ENCODE measurements around the gene P2RY8.
"Not testable (repeated sequence)": the region's sequence is repeated elsewhere in the genome, so short reads cannot be mapped to it uniquely, and the experiment has no call there.

Gene P2RY8

DNA sequence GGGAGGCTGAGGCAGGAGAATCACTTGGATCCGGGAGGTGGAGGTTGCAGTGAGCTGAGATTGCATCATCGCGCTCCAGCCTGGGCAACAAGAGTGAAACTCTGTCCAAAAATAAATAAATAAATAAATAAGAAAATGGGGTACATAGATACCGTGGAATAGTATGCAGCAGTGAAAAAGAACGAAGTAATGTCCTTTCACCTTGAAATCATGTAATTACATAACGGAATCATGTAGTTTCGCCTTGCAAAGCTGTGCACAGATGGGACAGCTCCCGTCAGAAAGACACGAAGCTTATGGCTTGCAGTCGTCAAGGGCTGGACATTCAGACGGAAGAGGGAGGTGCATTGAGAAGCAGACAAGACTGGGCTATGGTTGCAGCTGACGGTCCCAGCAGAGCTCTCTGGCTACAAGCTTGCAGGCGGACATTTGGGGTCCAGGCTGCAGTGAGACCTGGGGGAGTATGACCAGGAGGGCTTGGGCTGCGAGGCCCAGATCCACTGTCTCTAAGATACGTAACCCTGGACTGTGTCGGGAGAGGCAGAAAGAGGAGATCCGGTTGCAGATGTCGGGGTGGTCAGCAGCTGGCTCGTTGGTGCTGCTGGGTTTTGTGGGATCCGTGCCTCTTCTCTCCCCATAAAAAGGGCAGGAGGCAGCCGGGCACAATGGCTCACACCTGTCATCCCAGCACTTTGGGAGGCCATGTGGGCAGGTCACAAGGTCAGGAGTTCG is 6.2 kb upstream of the P2RY8 start:
- no peak for DNase-seq

DNA sequence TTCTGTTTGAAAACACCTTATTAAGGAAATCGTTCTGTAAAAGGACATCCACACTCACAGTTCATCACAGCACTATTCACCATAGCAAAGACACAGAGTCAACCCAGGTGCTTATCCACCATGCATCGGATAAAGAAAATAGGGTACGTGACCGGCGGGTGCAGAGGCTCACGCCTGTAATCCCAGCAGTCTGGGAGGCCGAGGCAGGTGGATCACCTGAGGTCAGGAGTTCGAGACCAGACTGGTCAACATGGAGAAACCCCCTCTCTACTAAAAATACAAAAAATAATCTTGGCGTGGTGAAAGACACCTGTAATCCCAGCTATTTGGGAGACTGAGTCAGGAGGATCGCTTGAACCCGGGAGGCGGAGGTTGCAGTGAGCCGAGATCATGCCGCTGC is 2.2 kb upstream of the P2RY8 start:
- not testable (repeated sequence) for DNase-seq

DNA sequence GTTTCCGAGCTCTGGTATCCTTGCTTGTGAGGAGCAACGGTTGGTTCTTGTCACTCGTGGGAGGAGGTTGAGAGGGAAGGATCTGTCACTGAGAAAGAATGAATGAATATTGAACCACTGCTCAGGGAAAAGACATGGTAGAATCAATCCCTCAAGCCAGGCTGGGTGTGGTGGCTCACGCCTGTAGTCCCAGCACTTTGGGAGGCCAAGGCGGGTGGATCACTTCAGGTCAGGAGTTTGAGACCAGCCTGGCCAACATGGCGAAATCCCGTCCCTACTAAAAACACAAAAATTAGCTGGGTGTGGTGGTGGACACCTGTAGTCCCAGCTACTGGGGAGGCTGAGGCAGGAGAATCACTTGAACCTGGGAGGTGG is 718 bp upstream of the P2RY8 start:
- not testable (repeated sequence) for DNase-seq

DNA sequence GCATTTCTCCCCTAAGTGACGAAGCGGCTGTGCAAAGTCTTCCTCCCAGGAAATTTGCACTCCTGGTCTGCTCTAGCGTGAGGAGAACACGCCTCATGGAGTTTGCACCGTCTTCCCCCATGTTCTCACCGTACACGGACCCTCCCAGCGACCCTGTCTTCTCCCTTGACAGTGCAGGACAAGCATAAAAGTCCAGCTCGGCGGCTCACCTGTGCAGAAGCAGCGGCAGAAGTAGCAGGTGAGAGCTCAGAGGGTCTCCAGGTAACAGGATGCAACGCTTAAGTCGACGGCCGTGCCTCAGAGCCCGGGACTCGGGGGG is 314 bp downstream of the P2RY8 start:
- no peak for DNase-seq

DNA sequence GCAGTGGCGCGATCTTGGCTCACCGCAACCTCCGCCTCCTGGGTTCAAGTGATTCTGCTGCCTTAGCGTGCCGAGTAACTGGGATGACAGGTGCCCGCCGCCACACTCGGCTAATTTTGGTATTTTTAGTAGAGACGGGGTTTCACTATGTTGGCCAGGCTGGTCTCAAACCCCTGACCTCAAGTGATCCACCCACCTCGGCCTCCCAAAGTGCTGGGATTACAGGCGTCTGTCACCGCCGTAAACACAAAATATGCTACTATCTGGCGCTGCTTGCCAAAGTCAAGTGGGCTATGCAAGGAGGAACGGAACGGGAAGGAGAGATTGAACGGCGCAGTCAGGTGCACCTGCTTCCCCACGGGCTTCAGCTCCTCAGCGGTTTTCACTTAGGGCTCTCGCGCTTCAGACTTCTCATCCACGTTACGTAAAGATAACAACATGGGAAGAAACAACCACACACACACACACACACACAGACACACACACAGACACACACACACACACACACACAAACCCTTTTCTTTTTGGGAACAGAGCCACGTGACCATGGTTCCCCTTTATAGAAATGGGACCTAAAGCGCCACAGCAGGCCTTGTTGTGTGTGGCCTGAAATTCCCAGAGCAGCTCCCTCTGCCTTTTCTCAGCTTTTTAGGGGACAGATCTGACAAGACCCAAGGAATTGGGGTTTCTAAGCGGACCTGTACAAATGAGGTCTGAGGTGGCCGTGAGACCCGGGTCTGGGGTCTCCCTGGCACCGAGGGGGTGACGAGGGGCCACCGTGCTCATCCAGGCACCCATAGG is 1.5 kb downstream of the P2RY8 start:
- DNase-seq: no peak

DNA sequence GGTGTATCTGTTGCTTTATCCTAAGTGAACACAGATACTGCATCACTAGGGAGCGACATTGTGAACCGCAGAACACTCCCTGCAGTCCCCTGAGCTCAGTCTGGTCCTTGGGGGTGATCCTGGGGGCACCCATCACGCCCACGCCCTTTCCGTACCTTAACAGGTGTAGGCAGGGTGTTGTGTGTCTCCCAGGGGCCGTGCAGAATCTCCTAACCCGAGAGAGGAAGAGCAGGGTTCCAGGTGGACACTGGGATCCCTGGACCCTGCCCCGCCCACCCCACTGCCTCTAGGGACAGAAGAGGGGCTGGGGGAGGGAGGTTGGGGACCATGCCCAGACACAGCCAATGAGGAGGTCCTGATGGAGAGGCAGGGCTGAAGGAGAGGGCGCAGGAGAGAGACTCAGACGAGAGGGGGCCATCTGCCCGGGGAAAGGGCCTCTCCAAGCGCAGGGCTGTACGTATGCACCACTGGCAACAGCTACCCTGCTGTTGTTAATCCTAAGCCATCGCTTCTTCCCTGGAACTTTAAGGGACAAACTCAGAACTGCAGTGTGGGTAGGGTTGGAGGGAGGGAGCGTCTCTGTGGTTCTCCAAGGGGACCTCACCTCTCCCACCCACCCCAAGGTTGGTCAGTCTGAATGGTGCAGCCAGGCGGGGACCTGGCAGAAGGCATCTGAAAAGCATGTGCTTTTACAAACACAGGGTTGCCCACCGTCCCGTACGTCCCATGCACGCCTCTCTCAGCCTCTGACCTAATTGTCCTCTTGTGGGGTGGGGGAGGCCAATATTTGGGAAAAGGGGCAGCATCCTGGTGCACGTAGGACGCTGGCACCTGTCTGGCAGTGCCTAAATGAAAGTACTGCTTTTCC is 2.5 kb downstream of the P2RY8 start:
- no peak for DNase-seq

DNA sequence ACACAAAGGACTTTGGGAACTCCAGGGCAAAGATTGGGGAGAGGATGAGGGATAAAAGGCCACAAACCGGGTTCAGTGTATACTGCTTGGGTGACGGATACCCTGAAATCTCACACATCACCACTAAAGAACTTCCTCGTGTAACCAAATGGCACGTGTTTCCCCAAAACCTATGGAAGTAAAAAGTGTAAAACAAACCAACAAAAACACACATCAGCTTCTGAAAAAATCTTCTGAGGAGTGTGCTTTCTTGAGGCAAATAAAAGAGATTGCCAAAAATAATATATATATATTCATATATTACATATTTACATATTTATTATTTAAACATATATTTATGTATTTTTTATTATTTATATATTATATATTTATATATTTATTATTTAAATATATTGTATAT is 3.9 kb downstream of the P2RY8 start:
- DNase-seq: no peak

DNA sequence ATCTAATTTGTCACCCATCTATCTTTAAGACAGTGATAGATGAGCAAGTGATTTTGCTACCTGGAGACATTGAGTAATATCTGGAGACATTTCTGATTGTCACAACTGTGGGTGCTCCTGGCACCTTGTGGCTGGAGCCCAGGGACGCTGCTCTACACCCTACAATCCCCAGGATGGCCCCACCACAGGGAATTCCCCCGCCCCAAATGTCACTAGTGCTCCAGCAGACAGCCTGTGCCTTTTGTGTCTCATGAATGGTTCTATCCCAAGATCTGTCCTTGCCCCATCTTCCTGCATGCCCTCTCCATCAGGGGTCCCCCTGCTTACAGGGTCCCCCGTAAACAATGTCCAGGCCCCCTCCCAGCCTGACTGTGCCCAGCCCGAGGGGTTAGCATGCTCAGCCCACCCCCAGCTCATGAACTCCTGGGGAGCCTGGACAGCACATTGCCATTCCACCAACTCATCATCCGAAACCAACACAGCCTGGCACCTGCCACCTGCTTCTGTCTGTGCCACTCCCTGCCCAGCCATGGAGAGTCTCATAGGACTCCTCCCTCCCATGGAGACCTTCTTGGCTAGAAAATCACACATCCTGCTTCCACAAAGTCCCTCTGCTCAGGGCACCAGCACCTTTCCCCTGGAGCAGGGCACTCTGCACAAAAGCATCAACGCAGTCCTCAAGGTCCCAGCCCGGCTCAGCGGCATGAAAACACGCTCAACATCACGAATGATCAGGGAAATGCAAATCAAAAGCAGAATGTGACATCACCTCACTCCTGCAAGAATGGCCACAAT is 5.7 kb downstream of the P2RY8 start:
- no peak for DNase-seq

DNA sequence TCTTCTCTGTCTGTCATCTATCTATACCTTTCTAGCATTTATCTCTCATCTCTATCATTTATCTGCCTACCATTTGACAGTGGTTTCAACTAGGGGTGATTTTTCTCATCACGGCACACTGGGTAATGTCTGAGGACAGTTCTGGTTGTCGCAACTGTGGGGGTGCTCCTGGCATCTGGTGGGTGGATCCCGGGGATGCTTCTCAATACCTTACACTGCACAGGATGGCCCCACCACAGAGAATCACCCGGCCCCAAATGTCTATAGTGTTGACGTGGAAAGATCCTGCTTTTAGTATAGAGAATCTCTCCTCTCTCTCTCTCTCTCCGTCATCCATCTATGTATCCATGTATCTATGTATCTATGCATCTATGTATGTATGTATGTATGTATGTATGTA is 7.2 kb downstream of the P2RY8 start:
- no peak for DNase-seq

DNA sequence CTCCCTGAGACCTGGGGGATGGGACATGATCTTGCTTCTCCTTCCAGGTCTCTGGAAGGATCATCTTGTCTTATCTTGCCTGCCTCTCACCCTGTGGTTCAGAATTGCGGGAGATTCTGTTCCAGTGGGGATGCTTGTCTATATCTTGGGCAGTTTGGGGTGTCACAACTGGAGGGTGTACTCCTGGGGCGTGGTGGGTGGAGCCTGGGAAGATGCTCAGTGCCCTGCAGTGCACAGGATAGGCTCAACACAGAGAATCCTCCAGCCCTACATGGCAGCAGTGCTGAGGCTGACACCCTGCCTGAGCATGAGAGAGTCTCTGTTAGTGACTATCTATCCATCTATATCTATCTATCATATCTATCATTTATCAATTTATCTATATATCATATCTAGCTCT is 7.7 kb downstream of the P2RY8 start:
- DNase-seq: no peak

DNA sequence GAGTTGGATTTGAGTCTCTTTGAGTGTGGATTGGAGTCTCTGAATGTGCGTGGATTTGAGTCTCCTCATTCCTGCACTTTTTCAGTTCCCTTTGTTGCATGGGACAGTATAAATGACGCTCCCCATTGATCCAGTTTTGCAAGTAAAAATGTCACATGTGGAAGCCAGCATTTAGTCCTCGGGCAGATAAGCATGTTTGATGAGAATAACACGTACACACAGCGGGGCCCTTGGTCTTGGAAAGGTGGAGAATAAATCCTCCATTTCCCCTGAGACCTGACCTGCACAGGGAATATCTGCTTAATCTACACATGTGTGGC is 8.1 kb downstream of the P2RY8 start:
- DNase-seq: no peak

DNA sequence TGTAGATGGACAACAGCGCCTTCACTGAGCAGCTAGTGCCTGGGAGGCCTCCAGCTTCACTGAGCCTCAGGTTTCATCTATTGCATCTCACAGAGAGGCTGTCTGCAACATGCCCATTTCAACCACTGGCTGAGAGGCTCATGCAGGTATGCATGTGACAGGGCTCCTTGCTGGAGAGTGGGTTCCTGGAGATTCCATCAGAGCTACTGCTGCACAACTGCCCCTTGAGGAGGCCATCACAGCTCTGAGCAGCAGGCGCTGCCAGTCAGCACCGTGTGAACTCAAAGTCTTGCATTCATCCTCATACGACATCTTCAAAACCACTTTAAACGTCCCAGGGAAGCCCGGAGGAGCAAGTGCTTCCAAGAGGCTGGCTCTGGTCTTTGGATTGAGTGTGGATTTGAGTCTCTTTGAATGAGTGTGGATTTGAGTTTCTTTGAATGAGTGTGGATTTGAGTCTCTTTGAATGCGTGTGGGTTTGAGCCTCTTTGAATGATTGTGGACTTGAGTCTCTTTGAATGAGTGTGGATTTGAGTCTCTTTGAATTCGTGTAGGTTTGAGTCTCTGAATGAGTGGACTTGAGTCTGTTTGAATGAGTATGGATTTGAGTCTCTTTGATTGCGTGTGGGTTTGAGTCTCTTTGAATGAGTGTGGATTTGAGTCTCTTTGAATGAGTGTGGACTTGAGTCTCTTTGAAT is 8.7 kb downstream of the P2RY8 start:
- no peak for DNase-seq

DNA sequence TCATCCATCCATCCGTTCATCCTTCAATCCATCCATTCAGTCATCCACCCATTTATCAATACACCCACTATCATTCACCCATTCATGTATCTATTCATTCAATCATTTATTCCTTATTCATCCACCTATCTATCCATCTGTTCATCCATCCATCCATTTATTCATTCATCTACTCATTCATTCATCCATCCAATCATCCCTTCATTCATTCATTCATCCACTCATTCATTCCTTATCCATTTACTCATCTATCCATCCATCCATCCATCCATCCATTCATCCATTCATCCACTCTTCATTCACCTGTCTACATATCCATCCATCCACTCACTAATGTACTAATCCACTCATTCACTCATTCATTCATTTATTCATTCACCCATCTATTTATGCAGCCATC is 9.5 kb downstream of the P2RY8 start:
- no peak for DNase-seq

DNA sequence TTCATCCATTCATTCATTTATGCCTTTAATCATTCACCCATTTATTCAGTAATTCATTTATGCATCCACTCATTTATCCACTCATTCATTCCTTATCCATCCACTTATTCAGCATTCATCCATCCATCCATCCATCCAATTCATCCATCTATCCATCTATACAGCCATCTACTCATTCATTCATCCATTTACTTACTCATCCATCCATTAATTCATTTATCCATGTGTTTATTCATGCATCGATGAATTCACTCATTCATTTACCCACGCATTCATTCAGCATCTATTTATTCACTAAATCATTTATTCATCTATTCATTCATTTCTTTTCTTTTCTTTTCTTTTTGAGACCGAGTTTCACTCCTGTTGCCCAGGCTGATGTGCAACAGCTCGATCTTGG is 10.4 kb downstream of the P2RY8 start:
- no peak for DNase-seq

DNA sequence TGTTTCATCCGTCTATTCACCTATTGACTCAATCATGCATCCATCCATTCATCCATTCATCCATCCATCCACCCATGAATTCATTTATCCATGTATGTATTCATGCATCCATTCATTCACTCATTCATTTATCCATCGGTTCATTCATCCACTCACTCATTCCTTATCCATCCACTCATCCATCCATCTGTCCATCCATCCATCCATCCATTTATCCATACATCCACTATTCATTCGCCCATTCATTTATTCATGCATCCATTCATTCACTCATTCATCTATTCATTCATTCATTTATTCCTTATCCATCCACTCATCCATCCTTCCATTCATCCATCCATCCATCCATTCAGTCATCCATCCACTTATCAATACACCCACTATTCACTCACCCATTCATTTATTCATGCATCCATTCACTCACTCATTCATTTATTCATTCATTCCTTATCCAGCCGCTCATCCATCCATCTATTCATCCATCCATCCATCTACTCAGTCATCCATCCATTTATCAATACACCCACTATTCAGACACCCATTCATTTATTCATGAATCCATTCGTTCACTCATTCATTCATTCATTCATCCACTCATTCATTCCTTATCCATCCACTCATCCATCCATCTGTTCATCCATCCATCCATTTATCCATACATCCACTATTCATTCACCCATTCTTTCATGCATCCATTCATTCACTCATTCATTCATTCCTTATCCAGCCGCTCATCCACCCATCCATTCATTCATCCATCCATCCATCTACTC is 11.2 kb downstream of the P2RY8 start:
- no peak for DNase-seq

DNA sequence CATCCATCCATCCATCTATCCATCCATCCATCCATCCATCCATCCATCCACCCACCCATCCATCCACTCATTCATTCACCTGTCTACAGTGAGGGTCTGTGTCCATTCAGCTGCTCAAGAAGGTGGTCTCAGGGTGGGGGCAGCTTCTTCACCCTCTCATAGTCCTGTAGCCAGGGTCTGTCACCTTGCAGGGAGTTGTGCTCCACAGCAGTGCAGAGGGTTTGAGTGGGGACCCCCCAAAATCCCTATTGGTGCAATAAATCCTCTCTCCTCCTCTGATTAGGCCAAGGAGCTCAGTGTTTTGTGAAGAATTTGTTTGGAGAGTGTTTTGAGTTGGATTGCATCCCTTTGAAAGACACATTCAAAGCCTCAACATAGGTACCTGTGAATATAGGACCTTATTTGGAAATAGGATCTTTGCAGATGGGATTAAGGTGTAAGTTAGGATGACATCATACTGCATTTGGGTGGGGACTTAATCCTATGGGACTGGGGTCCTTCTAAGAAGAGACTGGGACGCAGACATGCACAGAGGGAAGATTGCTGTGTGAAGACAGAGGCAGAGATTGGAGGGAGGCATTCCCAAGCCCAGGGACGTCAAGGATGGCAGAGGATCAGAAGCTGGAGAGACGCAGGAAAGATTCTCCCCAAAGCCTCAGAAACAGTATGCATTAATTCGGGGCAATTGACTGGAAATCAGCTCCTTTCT is 12.0 kb downstream of the P2RY8 start:
- no peak for DNase-seq

DNA sequence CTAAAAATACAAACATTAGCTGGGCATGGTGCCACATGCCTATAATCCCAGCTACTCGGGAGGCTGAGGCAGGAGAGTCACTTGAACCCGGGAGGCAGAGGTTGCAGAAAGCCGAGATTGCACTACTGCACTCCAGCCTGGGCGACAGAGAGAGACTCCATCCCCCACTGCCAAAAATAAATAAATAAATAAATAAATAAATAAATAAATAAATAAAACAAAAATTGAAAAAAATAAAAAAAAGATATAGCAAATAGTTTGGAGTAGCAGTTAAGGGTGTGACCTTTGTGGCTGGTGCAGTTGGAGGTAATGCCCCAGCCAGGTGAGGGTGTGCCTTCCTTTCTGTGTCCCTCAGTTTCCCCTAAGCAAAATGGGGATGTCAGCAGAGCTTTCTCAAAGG is 14.1 kb downstream of the P2RY8 start:
- DNase-seq: not testable (repeated sequence)

DNA sequence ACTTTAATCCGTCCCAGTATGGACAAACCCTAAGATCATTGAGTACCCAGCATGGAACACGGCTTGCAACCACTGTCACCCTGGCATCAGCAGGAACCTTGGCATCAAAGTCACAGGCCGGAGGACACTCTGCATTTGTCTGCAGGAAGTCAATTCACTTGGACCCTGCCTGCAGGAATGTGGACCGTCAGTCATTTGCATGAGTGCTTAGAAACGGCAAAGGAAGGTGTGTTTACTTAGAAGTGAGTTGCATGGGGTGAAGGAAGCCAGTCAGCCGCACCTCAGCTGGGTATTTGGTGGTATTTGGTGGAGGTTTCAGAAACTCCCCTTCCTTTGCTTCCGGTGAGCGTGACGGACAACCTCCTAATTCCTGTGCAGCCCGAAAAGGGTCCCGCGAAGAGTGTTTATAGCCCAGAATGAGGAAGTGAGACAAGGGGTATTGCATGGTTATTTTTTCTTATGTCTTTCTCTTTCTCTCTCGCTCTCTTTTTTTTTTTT is 15.5 kb downstream of the P2RY8 start:
- no peak for DNase-seq

DNA sequence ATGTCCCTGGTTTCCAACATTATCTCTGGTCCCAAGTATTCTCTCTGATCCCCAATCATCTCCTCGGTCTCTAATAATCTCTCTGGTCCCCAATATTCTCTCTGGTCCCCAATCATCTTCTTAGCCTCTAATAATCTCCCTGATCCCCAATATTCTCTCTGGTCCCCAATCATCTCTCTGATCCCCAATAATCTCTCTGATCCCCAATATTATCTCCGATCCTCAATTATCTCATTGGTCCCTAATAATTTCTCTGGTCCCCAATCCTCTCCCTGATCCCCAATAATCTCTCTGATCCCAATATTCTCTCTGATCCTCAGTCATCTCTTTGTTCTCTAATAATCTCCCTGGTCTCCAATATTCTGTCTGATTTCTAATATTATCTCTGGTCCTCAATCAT is 16.6 kb downstream of the P2RY8 start:
- DNase-seq: no peak

DNA sequence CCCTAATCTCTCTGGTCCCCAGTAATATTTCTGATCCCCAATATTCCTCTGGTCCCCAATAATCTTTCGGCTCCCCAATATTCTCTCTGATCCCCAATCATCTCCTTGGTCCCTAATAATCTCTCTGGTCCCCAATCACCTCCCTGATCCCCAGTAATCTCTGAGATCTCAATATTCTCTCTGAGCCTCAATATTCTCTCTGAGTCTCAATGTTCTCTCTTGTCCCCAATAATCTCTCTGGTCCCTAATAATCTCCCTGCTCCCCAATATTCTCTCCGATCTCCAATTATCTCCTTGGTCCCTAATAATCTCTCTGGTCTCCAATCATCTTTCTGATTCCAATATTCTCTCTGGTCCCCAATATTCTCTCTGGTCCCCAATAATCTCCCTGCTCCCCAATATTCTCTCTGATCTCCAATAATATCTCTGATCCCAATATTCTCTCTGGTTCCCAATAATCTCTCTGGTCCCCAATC is 17.9 kb downstream of the P2RY8 start:
- DNase-seq: no peak

DNA sequence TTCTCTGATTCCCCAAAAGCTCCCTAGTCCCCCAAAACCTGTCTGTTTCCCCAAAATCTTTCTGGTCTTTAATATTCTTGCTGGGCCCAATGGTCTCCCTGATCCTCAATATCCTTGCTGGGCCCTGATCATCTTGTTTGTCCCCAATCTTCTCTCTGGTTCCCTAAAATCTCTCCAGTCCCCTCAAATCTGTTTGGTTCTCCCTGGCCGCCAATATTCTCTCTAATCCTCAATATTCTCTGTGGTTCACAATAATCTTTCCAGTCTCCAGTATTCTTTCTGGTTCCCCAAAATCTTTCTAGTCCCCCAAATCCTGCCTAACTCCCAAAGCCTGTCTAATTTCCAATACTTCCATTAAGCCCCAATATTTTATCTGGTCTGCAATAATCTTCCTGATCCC is 18.5 kb downstream of the P2RY8 start:
- no peak for DNase-seq
